Caco-2 (cell line): ENCODE results near the gene MTERF4. TPM values are rescaled to one million over a fixed set of nuclear protein-coding genes. Genes with fewer than 3 reads are reported as not detected.

Experiments used
- BruUV-seq: library from RNA; stranded (reverse); fragments of 400-500 nt; replicated peaks from 2 replicates; lab custom pipeline; 2021; lab: Mats Ljungman, UMichigan
- CTCF ChIA-PET: fragments of 300-600 bp; sonication (Branson Sonifier 250); formaldehyde crosslinking; loops from one replicate; lab custom pipeline; 2022; ENCODE audit warnings: antibody characterized with exemption; lab: Charles Lee
- POLR2A ChIA-PET: fragments of 300-600 bp; sonication (Branson Sonifier 250); formaldehyde crosslinking; loops from one replicate; lab custom pipeline; 2022; ENCODE audit warnings: antibody characterized with exemption; lab: Charles Lee
- DNase-seq, 2 experiments: peaks; one replicate each; pipeline versions ENCODE4 v3.0.0 to v3.0.0-alpha.2; 2020 to 2022
- H3K27me3 ChIP-seq: replicated peaks from 2 replicates; pipeline ENCODE4 v1.6.0; 2011; ENCODE audit warnings: low read length; ENCODE audit not compliant: control insufficient read depth, insufficient read depth
- H3K36me3 ChIP-seq: 2 replicates; pipeline ENCODE4 v1.5.1; 2011; ENCODE audit warnings: low read length; ENCODE audit not compliant: control insufficient read depth, insufficient read depth
- H3K4me1 ChIP-seq: fragments of 250-450 bp; sonication (Bioruptor Pico); 2 replicates; pipeline ENCODE4 v1.5.1; 2020; ENCODE audit warnings: mild to moderate bottlenecking
- H3K4me3 ChIP-seq: 2 replicates; pipeline ENCODE4 v1.5.1; 2011; ENCODE audit warnings: low read depth, mild to moderate bottlenecking, control low read depth, low read length
- H3K9me3 ChIP-seq: fragments of 250-450 bp; sonication (Bioruptor Pico); 2 replicates; pipeline ENCODE4 v1.5.1; 2020; ENCODE audit warnings: mild to moderate bottlenecking, moderate library complexity
- H3K27ac Mint-ChIP-seq: one replicate; pipeline ENCODE4 v1.8.0; 2022; ENCODE audit warnings: mixed read lengths; ENCODE audit not compliant: unreplicated experiment
- H3K27me3 Mint-ChIP-seq: one replicate; pipeline ENCODE4 v1.8.0; 2022; ENCODE audit warnings: mixed read lengths; ENCODE audit not compliant: insufficient read depth, unreplicated experiment
- H3K36me3 Mint-ChIP-seq: one replicate; pipeline ENCODE4 v1.8.0; 2022; ENCODE audit warnings: mild to moderate bottlenecking, mixed read lengths; ENCODE audit not compliant: insufficient read depth, unreplicated experiment
- H3K4me1 Mint-ChIP-seq: one replicate; pipeline ENCODE4 v1.8.0; 2022; ENCODE audit warnings: low read depth, mixed read lengths; ENCODE audit not compliant: unreplicated experiment
- H3K4me3 Mint-ChIP-seq: one replicate; pipeline ENCODE4 v1.8.0; 2022; ENCODE audit warnings: mild to moderate bottlenecking, moderate library complexity, mixed read lengths; ENCODE audit not compliant: unreplicated experiment
- H3K9me3 Mint-ChIP-seq: one replicate; pipeline ENCODE4 v1.8.0; 2022; ENCODE audit warnings: mixed read lengths; ENCODE audit not compliant: unreplicated experiment
- intact Hi-C: fragments of 100-400 bp; cut with micrococcal nuclease; formaldehyde crosslinking; loops from one replicate; pipeline ENCODE4 v1.10.0; 2022; ENCODE audit not compliant: unreplicated experiment
- total RNA-seq: library from RNA; stranded (reverse); gene quantifications from 2 replicates; pipeline ENCODE4 v1.2.3, GENCODE V29; 2022
- TF ChIP-seq, protein P1 (sequence below), 2 experiments: fragments of 200-600 bp in 1 of 2; IDR thresholded peaks; 1 replicate in 1 of 2; 2 replicates in 1 of 2; pipeline versions ENCODE4 v1.5.1 to v1.8.0; 2011 to 2022; ENCODE audit warnings: antibody characterized with exemption in 1 of 2, control low read depth in 1 of 2, inconsistent platforms in 1 of 2, low read depth in 1 of 2, low read length in 1 of 2, mild to moderate bottlenecking in 1 of 2, moderate library complexity in 1 of 2; ENCODE audit not compliant: insufficient read depth in 1 of 2, severe bottlenecking in 1 of 2, unreplicated experiment in 1 of 2

The MTERF4 gene
- total RNA-seq, 1 experiment from 2014 or later, result 22.2 TPM

- DNase-seq, result no peak
- Histone ChIP-seq H3K4me1 (no peaks in the 10 kb centered on the region), H3K4me3 (no peak overlapping the region), H3K27me3 (no peaks in the 10 kb centered on the region), H3K9me3 (no peaks in the 10 kb centered on the region), H3K36me3 (no peaks in the 10 kb centered on the region)
- ChIA-PET POLR2A (no interaction called here), CTCF (no interaction called here)
- no peaks in the 10 kb centered on the region for H3K9me3 Mint-ChIP-seq
- intact Hi-C loops, result no loop called here
- H3K4me1 Mint-ChIP-seq, result no peaks in the 10 kb centered on the region
- peaks cover 10% of the 10 kb centered on the region for H3K36me3 Mint-ChIP-seq
- no TSS peak for BruUV-seq
- no peaks in the 10 kb centered on the region for H3K27me3 Mint-ChIP-seq
- H3K4me3 Mint-ChIP-seq, result no peak overlapping the region
- no peak overlapping the region for H3K27ac Mint-ChIP-seq
- TF ChIP-seq, protein P1, sequence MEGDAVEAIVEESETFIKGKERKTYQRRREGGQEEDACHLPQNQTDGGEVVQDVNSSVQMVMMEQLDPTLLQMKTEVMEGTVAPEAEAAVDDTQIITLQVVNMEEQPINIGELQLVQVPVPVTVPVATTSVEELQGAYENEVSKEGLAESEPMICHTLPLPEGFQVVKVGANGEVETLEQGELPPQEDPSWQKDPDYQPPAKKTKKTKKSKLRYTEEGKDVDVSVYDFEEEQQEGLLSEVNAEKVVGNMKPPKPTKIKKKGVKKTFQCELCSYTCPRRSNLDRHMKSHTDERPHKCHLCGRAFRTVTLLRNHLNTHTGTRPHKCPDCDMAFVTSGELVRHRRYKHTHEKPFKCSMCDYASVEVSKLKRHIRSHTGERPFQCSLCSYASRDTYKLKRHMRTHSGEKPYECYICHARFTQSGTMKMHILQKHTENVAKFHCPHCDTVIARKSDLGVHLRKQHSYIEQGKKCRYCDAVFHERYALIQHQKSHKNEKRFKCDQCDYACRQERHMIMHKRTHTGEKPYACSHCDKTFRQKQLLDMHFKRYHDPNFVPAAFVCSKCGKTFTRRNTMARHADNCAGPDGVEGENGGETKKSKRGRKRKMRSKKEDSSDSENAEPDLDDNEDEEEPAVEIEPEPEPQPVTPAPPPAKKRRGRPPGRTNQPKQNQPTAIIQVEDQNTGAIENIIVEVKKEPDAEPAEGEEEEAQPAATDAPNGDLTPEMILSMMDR (IDR thresholded peaks at IDR 0.05; ENCODE audit: insufficient read depth in 1 of 2, low read depth in 1 of 2, low read length in 1 of 2, severe bottlenecking in 1 of 2, unreplicated experiment in 1 of 2), result no peak
Measured at GRCh38 chr2:241122376-241123002, 20.4 kb upstream of the MTERF4 start.

DNA sequence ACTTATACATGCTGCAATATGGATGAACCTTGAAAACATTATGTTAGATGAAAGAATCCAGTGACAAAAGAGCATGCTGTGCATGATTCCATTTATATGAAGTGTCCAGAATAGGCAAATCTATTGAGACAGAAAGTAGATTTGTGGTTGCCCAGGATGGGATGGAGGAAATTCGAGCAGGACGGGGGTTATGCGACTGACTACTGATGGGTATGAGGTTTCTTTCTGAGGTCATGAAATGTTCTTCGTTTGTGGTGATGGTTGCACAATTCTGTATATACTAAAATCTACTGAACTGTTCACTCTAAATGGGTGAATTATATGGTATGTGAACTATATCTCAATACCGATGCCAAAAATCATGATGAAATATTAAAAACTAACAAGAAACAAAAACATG is 18.9 kb upstream of the MTERF4 start:
- DNase-seq, result no peak
- peaks cover 10% of the 10 kb centered on the region for H3K36me3 Mint-ChIP-seq
- no peaks in the 10 kb centered on the region for H3K27me3 Mint-ChIP-seq
- H3K9me3 Mint-ChIP-seq, result no peaks in the 10 kb centered on the region
- POLR2A ChIA-PET, result no interaction called here
- Histone ChIP-seq H3K4me1 (no peaks in the 10 kb centered on the region), H3K9me3 (no peaks in the 10 kb centered on the region), H3K36me3 (no peaks in the 10 kb centered on the region), H3K27me3 (no peaks in the 10 kb centered on the region), H3K4me3 (no peak overlapping the region)
- CTCF ChIA-PET, result no interaction called here
- H3K4me3 Mint-ChIP-seq, result no peak overlapping the region
- TF ChIP-seq, protein P1 (IDR thresholded peaks at IDR 0.05; ENCODE audit: insufficient read depth in 1 of 2, low read depth in 1 of 2, low read length in 1 of 2, severe bottlenecking in 1 of 2, unreplicated experiment in 1 of 2), result no peak
- intact Hi-C loops, result no loop called here
- no TSS peak for BruUV-seq
- H3K4me1 Mint-ChIP-seq, result no peaks in the 10 kb centered on the region
- H3K27ac Mint-ChIP-seq, result no peak overlapping the region

- Mint-ChIP-seq H3K36me3 (peaks cover 10% of the 10 kb centered on the region), H3K4me1 (no peaks in the 10 kb centered on the region), H3K27ac (no peak overlapping the region), H3K27me3 (no peaks in the 10 kb centered on the region), H3K4me3 (no peak overlapping the region), H3K9me3 (no peaks in the 10 kb centered on the region)
- no peak overlapping the region for H3K4me3 ChIP-seq
- DNase-seq, result no peak
- intact Hi-C loops, result no loop called here
- no peaks in the 10 kb centered on the region for H3K4me1 ChIP-seq
- ChIA-PET POLR2A (no interaction called here), CTCF (no interaction called here)
- TF ChIP-seq, protein P1 (IDR thresholded peaks at IDR 0.05; ENCODE audit: insufficient read depth in 1 of 2, low read depth in 1 of 2, low read length in 1 of 2, severe bottlenecking in 1 of 2, unreplicated experiment in 1 of 2), result no peak
- H3K9me3 ChIP-seq, result no peaks in the 10 kb centered on the region
- no peaks in the 10 kb centered on the region for H3K36me3 ChIP-seq
- no peaks in the 10 kb centered on the region for H3K27me3 ChIP-seq
- no TSS peak for BruUV-seq
Measured at GRCh38 chr2:241120440-241120839, 18.4 kb upstream of the MTERF4 start.
